Sigmoid colon (tissue), 7 donors: ENCODE measurements around the gene MOB3C. TPM values are rescaled to one million over a fixed set of nuclear protein-coding genes. Genes with fewer than 3 reads are reported as not detected.

Source experiments
- DNase-seq: peaks from one replicate; pipeline ENCODE4 v3.0.0-alpha.2; 2019
- H3K27ac ChIP-seq, 4 donors: fragments of 200-600 bp; sonication (generic); one replicate each; pipeline ENCODE4 v1.5.1; 2016 to 2019; ENCODE audit warnings: mild to moderate bottlenecking in 1 of 4
- H3K27me3 ChIP-seq, 3 donors: fragments of 200-600 bp; sonication (generic); one replicate each; pipeline ENCODE4 v1.5.1; 2019; ENCODE audit warnings: mild to moderate bottlenecking in 1 of 3
- H3K36me3 ChIP-seq, 4 donors: fragments of 200-600 bp; sonication (generic); one replicate each; pipeline ENCODE4 v1.5.1; 2016 to 2019
- H3K4me1 ChIP-seq, 4 donors: fragments of 200-600 bp; sonication (generic); one replicate each; pipeline ENCODE4 v1.5.1; 2017 to 2019
- H3K4me3 ChIP-seq, 4 donors: fragments of 200-600 bp; sonication (generic); one replicate each; pipeline ENCODE4 v1.5.1; 2017 to 2019; ENCODE audit warnings: mild to moderate bottlenecking in 2 of 4, moderate library complexity in 1 of 4
- H3K9me3 ChIP-seq, 4 donors: fragments of 200-600 bp in 3 of 4; sonication (generic) in 3 of 4; one replicate each; pipeline versions ENCODE4 v1.5.1 to v1.6.1; 2013 to 2019
- CTCF ChIP-seq, 4 experiments: fragments of 450-650 bp in 3 of 4; fragments of 200-600 bp in 1 of 4; IDR thresholded peaks; one replicate each; pipeline ENCODE4 v1.5.1; 2016 to 2019; ENCODE audit warnings: antibody characterized with exemption in 4 of 4, mild to moderate bottlenecking in 3 of 4, moderate library complexity in 2 of 4
- EP300 ChIP-seq, 4 donors: sonication (generic); formaldehyde crosslinking; IDR thresholded peaks; one replicate each; pipeline ENCODE4 v1.6.1; 2017; ENCODE audit warnings: antibody characterized with exemption in 4 of 4
- POLR2A ChIP-seq, 2 donors: fragments of 450-650 bp; IDR thresholded peaks; one replicate each; pipeline ENCODE4 v1.6.1; 2016; ENCODE audit warnings: antibody characterized with exemption in 2 of 2, mild to moderate bottlenecking in 2 of 2, moderate library complexity in 2 of 2
- POLR2AphosphoS5 ChIP-seq, 4 donors: sonication (generic); formaldehyde crosslinking; IDR thresholded peaks; one replicate each; pipeline ENCODE4 v1.6.1; 2017; ENCODE audit warnings: antibody characterized with exemption in 4 of 4
- WGBS, 2 donors: extraction: QIAGEN DNeasy Blood & Tissue Kit; methylation state at CpG; one replicate each; pipeline ENCODE4 v1.1.7; 2013; 5-methylcytosine and 5-hydroxymethylcytosine counted together
- intact Hi-C: fragments of 100-400 bp; cut with DNase I; formaldehyde crosslinking; loops from one replicate; pipeline ENCODE4 v1.15.1; 2023
- polyA plus RNA-seq, 3 donors: library from polyadenylated mRNA; stranded (reverse); fragments of 200-250 nt; gene quantifications; one replicate each; pipeline ENCODE4 v1.2.3, GENCODE V29; 2013
- total RNA-seq, 4 donors: library from RNA; depleted of rRNA; stranded (reverse); fragments of >200 nt; gene quantifications; one replicate each; pipeline ENCODE4 v1.1.0, GENCODE V29; 2016
- donor health status: healthy with polysubstance abuse.
- donor health status: Bipolar disorder and iron deficiency.
- donor health status: healthy.

The MOB3C gene
- total and polyA plus RNA-seq, 7 donors: 7.8 to 25.7 (median 13.8) TPM

GRCh38 chr1:46596846-46597245 lies 19.8 kb downstream of the MOB3C start:
- intact Hi-C loops: no loop called here
- H3K4me1 ChIP-seq: peaks cover 0 to 57% (median 43%) of the 10 kb centered on the region in 4 donors
- H3K27me3 ChIP-seq: no peaks in the 10 kb centered on the region
- peaks cover 11 to 22% (median 18%) of the 10 kb centered on the region in 4 donors for H3K36me3 ChIP-seq
- WGBS, 2 donors: 96% methylated on average over 3 of the region's 3 CpGs
- H3K9me3 ChIP-seq: no peaks in the 10 kb centered on the region
- peak overlapping the region in 1 of 4 donors; percentile 0 for H3K27ac ChIP-seq
- no peak overlapping the region for H3K4me3 ChIP-seq
- DNase-seq: no peak
- TF ChIP-seq POLR2A (IDR thresholded peaks at IDR 0.05) (no peak), CTCF (IDR thresholded peaks at IDR 0.05) (no peak)

DNA sequence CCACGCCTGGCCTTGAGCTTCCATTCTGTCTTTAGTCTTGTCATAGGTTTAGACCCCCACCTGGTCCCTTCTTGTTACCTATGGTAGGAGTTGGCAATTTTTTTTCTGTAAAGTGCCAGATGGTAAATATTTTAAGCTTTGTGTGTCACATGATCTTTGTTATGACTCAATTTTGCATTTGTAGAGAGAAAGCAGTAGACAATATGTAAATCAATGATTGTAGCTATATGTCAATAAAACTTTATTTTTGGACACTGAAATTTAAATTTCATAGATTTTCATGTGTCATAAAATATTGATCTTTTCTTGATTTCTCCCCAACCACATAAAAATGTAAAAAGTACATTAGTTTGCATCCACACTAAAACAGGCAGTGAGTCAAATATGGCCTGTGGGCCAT lies 20.6 kb downstream of the MOB3C start:
- WGBS, 2 donors: 96% methylated on average over 1 of the region's 1 CpG
- H3K9me3 ChIP-seq: no peaks in the 10 kb centered on the region
- no peaks in the 10 kb centered on the region for H3K27me3 ChIP-seq
- peaks cover 19 to 30% (median 26%) of the 10 kb centered on the region in 4 donors for H3K36me3 ChIP-seq
- peak overlapping the region in 3 of 4 donors; percentile 6 to 46 (median 7) for H3K27ac ChIP-seq
- H3K4me3 ChIP-seq: no peak overlapping the region
- no peak for TF ChIP-seq POLR2AphosphoS5 (IDR thresholded peaks at IDR 0.05)
- TF ChIP-seq POLR2A (IDR thresholded peaks at IDR 0.05): no peak
- H3K4me1 ChIP-seq: peaks cover 0 to 49% (median 35%) of the 10 kb centered on the region in 4 donors
- intact Hi-C loops: no loop called here
- DNase-seq: no peak

- no peaks in the 10 kb centered on the region for H3K9me3 ChIP-seq
- H3K4me3 ChIP-seq: no peak overlapping the region
- WGBS, 2 donors: 48 to 80% methylated on average over 3 of the region's 3 CpGs
- no peak for TF ChIP-seq POLR2A (IDR thresholded peaks at IDR 0.05)
- TF ChIP-seq POLR2AphosphoS5 (IDR thresholded peaks at IDR 0.05): peak in 1 of 4 donors; percentile 41
- intact Hi-C loops: no loop called here
- H3K4me1 ChIP-seq: peaks cover 0 to 42% (median 27%) of the 10 kb centered on the region in 4 donors
- no peaks in the 10 kb centered on the region for H3K27me3 ChIP-seq
- peak overlapping the region; percentile 30 to 58 (median 40) for H3K27ac ChIP-seq
- DNase-seq: peak; percentile 85
- H3K36me3 ChIP-seq: peaks cover 26 to 39% (median 32%) of the 10 kb centered on the region in 4 donors
Observed at GRCh38 chr1:46595127-46595526, 21.5 kb downstream of the MOB3C start.

DNA sequence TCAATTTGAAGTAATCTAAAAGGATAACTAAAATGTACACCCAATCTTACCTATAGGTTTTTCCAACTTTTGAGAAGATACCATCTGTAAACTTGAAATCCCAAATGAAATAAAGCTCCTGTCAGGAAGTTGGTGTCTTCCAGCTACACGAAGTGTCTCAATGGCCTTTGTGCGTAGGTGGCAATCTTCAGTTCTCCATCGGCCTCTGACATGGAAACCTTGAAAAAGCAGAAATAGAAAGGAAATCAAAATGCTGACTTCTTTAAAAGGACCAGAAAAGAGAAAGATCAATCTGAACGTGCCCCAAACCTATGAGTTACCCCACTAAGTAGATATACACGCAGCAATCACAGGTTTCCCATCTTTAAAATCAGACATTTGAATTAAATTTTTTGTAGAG lies 22.5 kb downstream of the MOB3C start:
- Histone ChIP-seq H3K4me3 (no peak overlapping the region), H3K27me3 (no peaks in the 10 kb centered on the region), H3K4me1 (peaks cover 0 to 32% (median 17%) of the 10 kb centered on the region in 4 donors), H3K27ac (peak overlapping the region; percentile 30 to 58 (median 40)), H3K36me3 (peaks cover 33 to 50% (median 40%) of the 10 kb centered on the region in 4 donors), H3K9me3 (no peaks in the 10 kb centered on the region)
- TF ChIP-seq POLR2AphosphoS5 (IDR thresholded peaks at IDR 0.05): no peak
- no peak for TF ChIP-seq EP300 (IDR thresholded peaks at IDR 0.05)
- TF ChIP-seq CTCF (IDR thresholded peaks at IDR 0.05): no peak
- TF ChIP-seq POLR2A (IDR thresholded peaks at IDR 0.05): no peak
- intact Hi-C loops: no loop called here
- WGBS, 2 donors: 85 to 92% methylated on average over 5 of the region's 5 CpGs
- no peak for DNase-seq

DNA sequence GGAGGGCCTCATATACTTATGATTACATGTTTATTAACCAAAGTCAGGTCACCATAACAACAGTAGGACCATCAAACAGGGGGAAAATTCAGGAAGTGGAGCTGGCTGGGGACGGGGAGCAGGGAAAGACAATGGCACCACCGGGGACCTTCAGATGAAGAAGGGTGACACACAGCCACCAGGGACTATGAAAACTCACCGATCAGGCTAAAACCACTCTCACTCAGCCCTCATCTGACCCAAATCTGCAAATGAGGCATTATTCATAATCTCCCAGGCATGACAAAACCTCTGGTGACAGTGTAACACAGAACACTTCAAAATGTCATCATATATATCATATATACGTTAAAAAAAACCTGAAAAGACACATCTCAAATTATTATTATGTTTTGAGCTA lies 23.8 kb downstream of the MOB3C start:
- Histone ChIP-seq H3K9me3 (no peaks in the 10 kb centered on the region), H3K36me3 (peaks cover 33 to 51% (median 41%) of the 10 kb centered on the region in 4 donors), H3K4me1 (peaks cover 0 to 19% (median 5%) of the 10 kb centered on the region in 4 donors), H3K4me3 (no peak overlapping the region), H3K27ac (no peak overlapping the region), H3K27me3 (no peaks in the 10 kb centered on the region)
- no peak for TF ChIP-seq POLR2A (IDR thresholded peaks at IDR 0.05)
- no peak for TF ChIP-seq POLR2AphosphoS5 (IDR thresholded peaks at IDR 0.05)
- no peak for TF ChIP-seq CTCF (IDR thresholded peaks at IDR 0.05)
- no peak for TF ChIP-seq EP300 (IDR thresholded peaks at IDR 0.05)
- WGBS, 2 donors: 91 to 92% methylated on average over 4 of the region's 4 CpGs
- intact Hi-C loops: no loop called here
- DNase-seq: no peak

DNA sequence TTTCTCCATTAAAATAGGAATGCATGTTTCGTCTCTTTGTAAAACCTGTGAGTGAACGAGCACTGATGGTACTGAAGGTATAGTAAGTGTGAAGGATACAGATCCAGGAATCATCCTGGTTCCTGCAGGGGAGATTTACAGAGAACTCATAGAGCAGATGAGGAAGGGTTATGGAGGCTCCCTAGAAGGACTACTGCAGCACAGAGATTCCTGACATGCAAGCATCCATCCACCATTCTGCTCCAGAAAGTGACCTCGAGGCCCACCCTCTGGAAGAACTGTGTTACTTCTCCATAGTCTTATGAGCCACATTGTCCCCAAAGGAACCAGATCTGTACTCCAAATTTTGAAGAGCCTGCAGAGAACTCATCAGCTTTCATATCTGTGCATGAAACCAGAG lies 27.1 kb downstream of the MOB3C start:
- no peak for DNase-seq
- peaks cover 0 to 2% (median 0%) of the 10 kb centered on the region in 4 donors for H3K4me1 ChIP-seq
- no peaks in the 10 kb centered on the region for H3K27me3 ChIP-seq
- WGBS, 2 donors: 94 to 98% methylated on average over 3 of the region's 3 CpGs
- no peak overlapping the region for H3K4me3 ChIP-seq
- intact Hi-C loops: no loop called here
- no peak for TF ChIP-seq EP300 (IDR thresholded peaks at IDR 0.05)
- no peak for TF ChIP-seq POLR2AphosphoS5 (IDR thresholded peaks at IDR 0.05)
- TF ChIP-seq POLR2A (IDR thresholded peaks at IDR 0.05): no peak
- TF ChIP-seq CTCF (IDR thresholded peaks at IDR 0.05): no peak
- no peak overlapping the region for H3K27ac ChIP-seq
- H3K9me3 ChIP-seq: no peaks in the 10 kb centered on the region
- peaks cover 33 to 75% (median 51%) of the 10 kb centered on the region in 4 donors for H3K36me3 ChIP-seq
